GM12872 (cell line): ENCODE measurements around the gene EP400.

Experiments
- TF ChIP-seq, protein P1 (sequence below): IDR thresholded peaks from 3 replicates; pipeline ENCODE4 v1.5.1; 2011; ENCODE audit warnings: low read depth, mild to moderate bottlenecking, low read length, moderate library complexity; ENCODE audit not compliant: insufficient read depth

The EP400 gene

DNA sequence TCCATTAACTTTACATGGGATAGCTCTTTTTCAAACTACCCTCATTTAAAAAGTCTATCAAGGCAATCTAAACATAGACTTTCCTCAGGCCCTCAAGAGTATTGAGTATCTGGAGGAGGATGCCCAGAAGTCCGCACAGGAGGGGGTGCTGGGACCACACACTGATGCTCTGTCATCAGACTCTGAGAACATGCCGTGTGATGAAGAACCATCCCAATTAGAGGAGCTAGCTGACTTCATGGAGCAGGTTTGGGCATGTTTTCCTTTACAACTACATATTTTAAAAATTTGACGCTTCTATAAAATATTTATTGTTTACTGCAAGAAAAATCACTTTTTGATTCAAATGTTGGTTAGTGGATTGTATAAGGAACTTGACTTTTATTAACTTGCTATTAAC, 93.5 kb downstream of the EP400 start:
- TF ChIP-seq, protein P1, sequence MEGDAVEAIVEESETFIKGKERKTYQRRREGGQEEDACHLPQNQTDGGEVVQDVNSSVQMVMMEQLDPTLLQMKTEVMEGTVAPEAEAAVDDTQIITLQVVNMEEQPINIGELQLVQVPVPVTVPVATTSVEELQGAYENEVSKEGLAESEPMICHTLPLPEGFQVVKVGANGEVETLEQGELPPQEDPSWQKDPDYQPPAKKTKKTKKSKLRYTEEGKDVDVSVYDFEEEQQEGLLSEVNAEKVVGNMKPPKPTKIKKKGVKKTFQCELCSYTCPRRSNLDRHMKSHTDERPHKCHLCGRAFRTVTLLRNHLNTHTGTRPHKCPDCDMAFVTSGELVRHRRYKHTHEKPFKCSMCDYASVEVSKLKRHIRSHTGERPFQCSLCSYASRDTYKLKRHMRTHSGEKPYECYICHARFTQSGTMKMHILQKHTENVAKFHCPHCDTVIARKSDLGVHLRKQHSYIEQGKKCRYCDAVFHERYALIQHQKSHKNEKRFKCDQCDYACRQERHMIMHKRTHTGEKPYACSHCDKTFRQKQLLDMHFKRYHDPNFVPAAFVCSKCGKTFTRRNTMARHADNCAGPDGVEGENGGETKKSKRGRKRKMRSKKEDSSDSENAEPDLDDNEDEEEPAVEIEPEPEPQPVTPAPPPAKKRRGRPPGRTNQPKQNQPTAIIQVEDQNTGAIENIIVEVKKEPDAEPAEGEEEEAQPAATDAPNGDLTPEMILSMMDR = no peak

DNA sequence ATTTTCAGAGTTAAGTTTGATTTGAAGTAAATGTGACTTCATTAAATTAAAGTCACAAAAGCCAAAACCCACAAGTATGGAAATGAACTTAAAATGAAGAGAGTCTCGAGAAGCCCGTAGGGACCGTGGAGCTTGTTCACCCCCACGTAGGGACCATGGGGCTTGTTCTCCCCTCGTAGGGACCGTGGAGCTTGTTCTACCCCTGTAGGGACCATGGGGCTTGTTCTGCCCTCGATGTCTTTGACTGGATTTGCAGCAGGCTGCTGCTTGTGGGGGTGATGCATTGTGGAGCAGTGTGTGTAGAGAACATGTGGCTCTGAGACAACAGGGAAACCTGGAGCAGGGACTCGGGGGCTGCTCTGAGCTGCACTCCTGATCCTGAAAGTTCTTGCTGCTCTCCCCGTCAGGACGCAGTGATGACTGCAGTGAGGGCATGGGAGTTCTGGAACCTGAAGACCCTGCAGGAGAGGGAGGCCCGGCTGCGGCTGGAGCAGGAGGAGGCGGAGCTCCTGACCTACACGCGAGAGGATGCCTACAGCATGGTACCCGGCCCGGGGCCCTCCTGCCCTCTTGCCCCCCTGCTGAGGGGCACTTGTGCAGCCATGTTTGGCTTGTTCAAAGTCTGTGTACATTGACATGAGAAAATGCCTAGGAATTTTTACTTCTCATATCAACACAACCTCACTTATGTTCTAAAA, 94.2 kb downstream of the EP400 start:
- TF ChIP-seq, protein P1 = no peak

DNA sequence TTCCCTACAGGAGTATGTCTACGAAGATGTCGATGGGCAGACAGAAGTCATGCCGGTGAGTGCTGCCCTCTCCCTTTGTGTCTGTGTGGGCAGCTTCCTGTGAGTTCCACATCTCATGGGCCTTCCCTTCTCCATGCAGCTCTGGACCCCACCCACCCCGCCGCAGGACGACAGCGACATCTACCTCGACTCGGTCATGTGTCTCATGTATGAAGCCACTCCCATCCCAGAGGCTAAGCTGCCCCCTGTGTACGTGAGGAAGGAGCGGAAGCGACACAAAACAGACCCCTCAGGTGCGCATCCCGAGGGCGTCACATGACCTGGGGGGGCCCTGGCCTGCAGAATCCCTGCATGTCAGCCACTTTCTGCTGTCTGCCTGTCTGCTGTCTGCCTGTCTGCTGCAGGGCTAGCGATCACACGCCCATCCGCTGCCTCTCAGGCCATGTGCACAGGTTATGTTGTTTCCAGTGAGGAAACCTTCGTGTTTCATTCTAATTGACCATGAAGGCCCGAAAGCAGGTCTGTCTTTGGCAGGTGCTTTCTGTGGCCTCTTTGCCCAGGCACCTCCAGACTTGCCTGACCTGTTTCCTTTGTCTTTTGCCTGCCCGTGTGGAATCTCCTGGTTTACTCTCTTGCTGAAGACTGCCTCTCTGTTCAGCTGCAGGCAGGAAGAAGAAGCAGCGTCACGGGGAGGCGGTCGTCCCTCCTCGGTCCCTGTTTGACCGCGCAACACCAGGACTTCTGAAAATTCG, 95.1 kb downstream of the EP400 start:
- TF ChIP-seq, protein P1 = no peak

DNA sequence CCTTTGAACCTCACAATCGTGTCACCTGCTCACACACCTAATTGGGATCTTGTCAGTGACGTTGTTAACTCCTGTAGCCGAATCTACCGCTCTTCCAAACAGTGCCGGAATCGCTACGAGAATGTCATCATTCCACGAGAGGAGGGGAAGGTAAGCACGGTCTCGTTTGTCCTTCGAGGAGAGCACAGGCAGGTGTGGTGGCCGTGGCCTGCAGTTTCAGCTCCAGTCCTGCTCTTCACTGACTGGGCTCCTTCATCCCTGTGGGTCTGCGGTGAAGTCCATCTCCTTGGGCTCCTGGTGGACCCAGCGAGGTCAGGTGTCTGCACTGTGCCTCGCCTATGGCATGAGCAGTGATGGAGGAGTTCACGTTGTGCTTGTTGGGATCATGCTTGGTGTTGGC, 96.0 kb downstream of the EP400 start:
- TF ChIP-seq, protein P1 = no peak

DNA sequence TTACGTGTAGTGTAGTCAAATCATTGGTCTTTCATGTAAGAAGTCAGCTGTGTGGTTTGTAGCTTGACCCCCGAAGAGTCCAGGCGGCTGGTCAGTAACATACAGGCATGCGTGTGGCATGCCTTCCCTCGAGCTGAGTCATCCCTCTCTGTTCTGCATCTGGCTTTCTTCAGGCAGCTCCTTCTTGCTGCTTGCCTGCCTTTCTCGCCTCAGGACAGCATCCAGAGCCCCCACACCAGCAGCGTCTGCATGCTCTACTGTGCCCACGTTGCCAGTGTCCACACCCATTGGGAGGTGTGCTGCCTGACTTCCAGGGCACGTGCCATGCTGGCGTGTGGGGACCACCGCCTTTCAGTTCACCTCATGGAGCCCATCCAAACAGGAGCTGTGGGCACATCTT, 96.8 kb downstream of the EP400 start:
- TF ChIP-seq, protein P1 = no peak

DNA sequence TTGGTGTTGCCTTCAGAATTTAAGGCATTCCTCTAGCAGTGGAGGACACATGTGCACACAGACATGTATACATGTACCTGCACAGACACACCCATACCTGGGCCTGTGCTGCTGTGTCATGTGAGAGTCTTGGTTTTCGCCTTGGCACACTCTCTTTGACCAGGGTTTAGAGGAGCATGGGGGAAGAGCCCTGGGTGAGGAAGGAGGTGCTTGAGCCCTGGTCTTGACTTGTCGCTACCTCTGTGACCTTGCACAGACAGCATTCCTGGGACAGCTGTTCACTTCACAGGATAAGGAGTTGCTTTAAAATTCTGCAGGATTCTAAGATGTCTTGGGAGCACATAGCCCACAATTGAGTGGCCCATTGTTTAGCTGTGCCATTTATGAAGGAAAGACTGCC, 99.7 kb downstream of the EP400 start:
- TF ChIP-seq, protein P1 = no peak

DNA sequence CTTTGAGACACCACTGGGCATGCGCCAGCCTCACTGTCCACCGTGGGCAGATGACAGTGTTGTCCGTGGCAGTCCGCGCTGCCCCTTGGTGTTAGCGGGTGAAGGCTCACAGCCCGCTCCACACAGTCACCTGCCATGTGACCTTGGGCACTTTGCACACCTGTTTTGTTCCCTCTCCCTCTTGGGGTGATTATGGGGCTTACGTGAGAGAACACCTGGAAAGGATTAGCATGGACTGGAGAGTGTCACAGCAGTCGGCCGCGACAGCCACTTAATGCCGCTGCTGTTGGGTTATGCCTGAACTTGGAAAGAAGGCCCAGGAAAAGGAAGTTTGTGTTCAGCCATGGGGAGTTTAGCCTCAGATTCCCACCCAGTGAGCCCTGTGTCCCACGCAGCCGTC, 100.1 kb downstream of the EP400 start:
- TF ChIP-seq, protein P1 = no peak
